Measurements from ENCODE around the gene ARFGEF3. TPM values are rescaled to one million over a fixed set of nuclear protein-coding genes. Genes with fewer than 3 reads are reported as not detected.
"Not testable (repeated sequence)": the region's sequence is repeated elsewhere in the genome, so short reads cannot be mapped to it uniquely, and the experiment has no call there.

Gene ARFGEF3
- polyA plus RNA-seq, 3 donors = 0.45 to 5.3 (median 1.2) TPM

- not testable (repeated sequence) for H3K27ac ChIP-seq (ENCODE audit: low read depth, low read length)
- 95 to 97% (median 95%) methylated on average over 6 of the region's 6 CpGs for WGBS, 3 donors
Measured at GRCh38 chr6:138288428-138289085, 126.8 kb downstream of the ARFGEF3 start.

DNA sequence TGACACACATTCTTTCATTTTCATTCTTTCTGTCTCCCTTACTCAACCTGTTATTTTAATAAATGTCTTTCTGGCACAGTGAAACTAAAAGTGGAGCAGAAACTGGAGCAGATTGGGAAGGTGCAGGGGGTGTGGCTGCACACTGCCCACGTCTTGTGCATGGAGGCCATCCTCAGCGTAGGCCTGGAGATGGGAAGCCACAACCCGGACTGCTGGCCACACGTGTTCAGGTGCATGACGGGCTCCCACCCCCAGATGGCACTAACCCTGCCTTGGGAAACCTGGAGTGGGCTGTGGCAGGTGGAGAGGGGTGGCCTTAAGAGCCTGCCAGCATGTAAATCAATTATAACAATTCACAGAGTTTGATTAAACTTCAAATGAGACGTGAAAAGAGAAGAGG, 128.0 kb downstream of the ARFGEF3 start:
- WGBS, 3 donors = 41 to 73% (median 62%) methylated on average over 6 of the region's 6 CpGs
- no peak overlapping the region for H3K27ac ChIP-seq (ENCODE audit: low read depth, low read length)

DNA sequence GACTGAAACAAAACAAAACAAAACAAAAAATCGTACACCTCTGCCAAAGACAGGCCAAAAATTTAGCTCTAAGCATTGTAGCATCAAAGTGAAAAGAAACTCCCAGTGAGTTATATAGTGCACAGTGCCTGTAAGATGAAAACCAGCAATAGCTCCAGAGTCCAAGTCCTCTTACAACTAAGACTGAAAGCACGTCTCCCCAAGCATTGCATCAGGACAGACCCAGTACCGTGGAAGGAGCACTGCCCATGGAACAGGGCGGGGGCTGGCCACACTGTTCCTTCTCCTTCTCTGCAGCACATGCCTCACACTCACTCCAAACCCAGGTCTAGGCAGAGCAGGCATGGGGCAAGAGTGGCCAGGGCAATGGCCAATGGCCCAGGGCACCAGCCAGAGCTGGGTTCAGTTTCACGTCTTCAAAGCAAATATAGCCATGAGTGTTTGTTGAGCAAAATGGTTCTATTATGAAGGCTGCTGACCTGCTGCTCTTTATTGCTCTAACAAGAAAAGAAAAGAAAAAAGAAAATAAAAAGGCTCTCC, 128.8 kb downstream of the ARFGEF3 start:
- H3K27ac ChIP-seq (ENCODE audit: low read depth, low read length) = no peak overlapping the region
- WGBS, 3 donors = 65 to 83% (median 68%) methylated on average over 5 of the region's 5 CpGs

GRCh38 chr6:138291036-138291848, 129.5 kb downstream of the ARFGEF3 start:
- 88 to 92% (median 90%) methylated on average over 21 of the region's 21 CpGs for WGBS, 3 donors
- H3K27ac ChIP-seq (ENCODE audit: low read depth, low read length) = no peak overlapping the region

DNA sequence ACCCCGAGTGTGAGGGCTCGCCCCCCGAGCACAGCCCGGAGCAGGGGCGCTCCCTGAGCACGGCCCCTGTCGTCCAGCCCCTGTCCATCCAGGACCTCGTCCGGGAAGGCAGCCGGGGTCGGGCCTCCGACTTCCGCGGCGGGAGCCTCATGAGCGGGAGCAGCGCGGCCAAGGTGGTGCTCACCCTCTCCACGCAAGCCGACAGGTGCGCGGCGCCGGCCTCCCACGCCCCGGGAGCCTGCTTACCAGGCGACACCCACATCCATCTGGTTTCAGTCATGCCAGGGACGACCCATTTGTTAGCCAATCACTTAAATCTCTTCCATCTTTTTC, 130.1 kb downstream of the ARFGEF3 start:
- WGBS, 3 donors = 87 to 96% (median 92%) methylated on average over 26 to 28 of the region's 28 CpGs
- H3K27ac ChIP-seq (ENCODE audit: low read depth, low read length) = no peak overlapping the region

DNA sequence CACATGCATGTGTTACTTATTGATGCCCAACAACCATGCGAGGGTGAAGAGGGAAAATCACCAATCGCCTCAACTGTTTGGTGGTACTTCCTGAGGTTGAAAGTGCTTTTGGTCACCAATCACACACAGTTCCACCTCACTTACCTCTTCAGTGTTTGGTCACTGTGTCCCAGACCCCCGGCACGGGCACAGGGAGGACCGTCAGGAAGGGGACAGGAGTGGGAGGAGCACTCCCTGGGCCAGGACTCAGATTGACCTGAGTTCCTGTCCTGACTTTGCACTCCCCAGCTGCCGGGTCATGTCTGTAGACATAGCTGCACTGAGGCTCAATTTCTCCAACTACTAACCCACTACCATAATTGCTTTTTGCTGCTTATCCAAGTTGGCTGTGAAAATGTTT, 130.7 kb downstream of the ARFGEF3 start:
- 74 to 95% (median 90%) methylated on average over 6 of the region's 6 CpGs for WGBS, 3 donors
- H3K27ac ChIP-seq (ENCODE audit: low read depth, low read length) = no peak overlapping the region

DNA sequence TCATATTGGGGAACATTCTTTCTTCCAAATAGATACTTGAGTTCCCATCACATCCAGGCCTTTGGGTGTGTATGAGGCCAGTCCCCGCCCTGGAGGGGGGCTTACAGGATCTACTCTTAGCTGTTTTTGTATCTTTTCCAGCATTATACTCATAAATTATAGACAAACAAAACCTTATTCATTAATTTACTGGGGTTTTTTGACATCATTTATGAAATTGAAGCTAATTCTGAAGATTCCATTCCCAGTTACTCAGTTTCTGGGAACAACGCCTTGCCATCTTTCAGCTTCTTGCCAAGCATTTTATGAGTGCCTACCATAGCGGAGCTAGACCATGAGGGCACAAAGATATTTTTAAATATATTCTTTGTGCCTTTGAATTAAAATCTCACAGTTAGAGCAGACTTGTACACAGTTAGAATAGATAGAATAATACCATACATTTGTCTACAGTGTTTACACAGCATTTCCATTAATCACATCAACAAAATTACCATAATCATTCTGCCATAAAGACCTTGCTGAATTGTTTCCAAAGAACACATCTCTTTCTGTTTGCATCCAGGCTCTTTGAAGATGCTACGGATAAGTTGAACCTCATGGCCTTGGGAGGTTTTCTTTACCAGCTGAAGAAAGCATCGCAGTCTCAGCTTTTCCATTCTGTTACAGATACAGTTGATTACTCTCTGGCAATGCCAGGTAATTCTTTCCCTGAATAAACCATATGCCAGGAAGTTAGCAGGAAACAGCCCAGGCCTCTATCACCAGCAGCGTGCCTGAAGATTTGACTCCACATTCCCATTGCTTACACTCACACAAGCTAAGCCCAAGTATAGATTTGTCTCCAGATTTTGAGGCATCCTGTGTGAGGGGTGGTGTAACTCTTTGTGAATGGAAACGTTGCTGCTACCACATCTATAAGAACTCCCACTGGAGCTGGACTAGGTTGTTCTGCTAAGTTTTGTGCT, 132.0 kb downstream of the ARFGEF3 start:
- no peak overlapping the region for H3K27ac ChIP-seq (ENCODE audit: low read depth, low read length)
- 79 to 86% (median 80%) methylated on average over 7 of the region's 7 CpGs for WGBS, 3 donors

DNA sequence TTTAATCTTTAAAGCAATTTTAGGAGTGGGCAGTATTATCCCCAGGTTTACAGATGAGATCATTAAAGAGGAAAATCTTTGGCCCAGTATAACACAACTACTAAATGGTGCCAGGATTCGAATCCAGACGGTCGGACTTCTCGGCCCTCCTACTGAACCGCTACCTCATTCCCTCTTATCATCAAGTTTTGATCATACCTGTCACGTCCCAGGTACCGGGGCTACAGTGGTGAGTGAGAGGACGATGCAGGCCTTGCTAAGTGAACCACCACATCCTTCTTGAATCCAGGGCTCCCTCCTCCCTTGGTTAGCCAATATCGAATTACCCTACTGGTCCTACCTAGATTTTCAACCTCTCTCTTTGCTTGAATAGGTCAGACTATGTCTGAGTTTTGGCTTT, 134.6 kb downstream of the ARFGEF3 start:
- WGBS, 3 donors = 95 to 98% (median 97%) methylated on average over 9 of the region's 9 CpGs
- no peak overlapping the region for H3K27ac ChIP-seq (ENCODE audit: low read depth, low read length)

- H3K27ac ChIP-seq (ENCODE audit: low read depth, low read length) = no peak overlapping the region
- 97 to 100% (median 99%) methylated on average over 7 of the region's 7 CpGs for WGBS, 3 donors
Measured at GRCh38 chr6:138296786-138297185, 135.0 kb downstream of the ARFGEF3 start.

- WGBS, 3 donors = 33 to 93% (median 92%) methylated on average over 1 of the region's 1 CpG
- H3K27ac ChIP-seq (ENCODE audit: low read depth, low read length) = no peak overlapping the region
Measured at GRCh38 chr6:138297761-138298298, 136.1 kb downstream of the ARFGEF3 start.

DNA sequence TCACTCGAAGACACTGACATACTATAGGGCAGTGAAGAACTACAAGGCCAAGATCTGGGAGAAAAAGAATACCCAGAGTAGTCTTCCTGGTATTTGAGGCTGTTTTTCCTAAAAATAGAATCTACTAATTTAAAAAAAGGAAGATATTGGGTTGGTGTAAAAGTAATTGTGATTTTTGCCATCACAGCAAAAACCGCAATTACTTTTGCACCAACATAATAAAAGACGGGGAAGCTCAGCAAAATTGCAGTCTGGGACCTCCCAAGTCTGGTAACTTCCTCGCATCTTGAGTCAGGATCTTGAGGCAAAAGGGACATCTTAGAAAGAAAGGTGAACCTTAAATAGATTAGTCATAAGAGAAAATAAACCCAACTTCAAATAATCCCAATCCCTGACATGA, 138.7 kb downstream of the ARFGEF3 start:
- no peak overlapping the region for H3K27ac ChIP-seq (ENCODE audit: low read depth, low read length)
- 88 to 91% (median 91%) methylated on average over 4 of the region's 4 CpGs for WGBS, 3 donors

GRCh38 chr6:138302554-138302953, 140.8 kb downstream of the ARFGEF3 start:
- no peak overlapping the region for H3K27ac ChIP-seq (ENCODE audit: low read depth, low read length)
- 83 to 91% (median 91%) methylated on average over 2 of the region's 2 CpGs for WGBS, 3 donors

DNA sequence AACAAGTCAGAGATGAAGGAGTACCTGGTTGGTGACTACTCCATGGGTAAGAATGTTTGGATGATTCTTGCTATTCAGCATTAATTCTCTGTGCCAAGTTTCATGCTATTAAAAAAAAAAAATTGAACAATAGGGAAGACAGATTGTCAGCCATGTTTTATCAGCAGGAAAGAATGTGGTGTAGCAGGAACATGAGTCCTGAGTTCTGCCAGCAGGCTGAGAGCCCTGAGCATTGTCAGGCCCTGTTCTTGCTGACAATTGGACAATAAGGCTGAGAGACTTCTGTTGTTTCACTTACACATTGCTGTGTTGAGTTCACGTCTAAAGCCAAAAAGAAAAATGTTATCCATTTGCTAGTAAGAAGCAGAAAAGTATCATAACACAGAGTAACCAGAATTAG, 145.6 kb downstream of the ARFGEF3 start:
- 48 to 67% (median 59%) methylated on average over 1 of the region's 1 CpG for WGBS, 3 donors
- no peak overlapping the region for H3K27ac ChIP-seq (ENCODE audit: low read depth, low read length)

- WGBS, 3 donors = 62 to 81% (median 72%) methylated on average over 11 of the region's 11 CpGs
- no peak overlapping the region for H3K27ac ChIP-seq (ENCODE audit: low read depth, low read length)
Measured at GRCh38 chr6:138307816-138308730, 146.3 kb downstream of the ARFGEF3 start.

DNA sequence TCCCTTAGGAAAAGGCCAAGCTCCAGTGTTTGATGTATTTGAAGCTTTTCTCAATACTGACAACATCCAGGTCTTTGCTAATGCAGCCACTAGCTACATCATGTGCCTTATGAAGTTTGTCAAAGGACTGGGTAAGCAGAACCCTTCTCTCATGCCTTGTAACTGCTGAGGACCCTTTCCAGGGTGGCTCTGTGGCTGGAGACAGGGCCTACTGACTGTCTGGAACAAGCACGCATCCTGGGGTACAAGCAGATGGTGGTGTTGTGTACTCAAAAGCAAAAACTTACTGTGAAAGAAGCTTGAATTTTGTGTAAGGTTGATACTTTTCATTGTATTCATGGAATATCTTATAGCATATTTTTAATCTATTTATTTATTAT, 147.0 kb downstream of the ARFGEF3 start:
- H3K27ac ChIP-seq (ENCODE audit: low read depth, low read length) = no peak overlapping the region
- 93 to 100% (median 96%) methylated on average over 1 of the region's 1 CpG for WGBS, 3 donors

DNA sequence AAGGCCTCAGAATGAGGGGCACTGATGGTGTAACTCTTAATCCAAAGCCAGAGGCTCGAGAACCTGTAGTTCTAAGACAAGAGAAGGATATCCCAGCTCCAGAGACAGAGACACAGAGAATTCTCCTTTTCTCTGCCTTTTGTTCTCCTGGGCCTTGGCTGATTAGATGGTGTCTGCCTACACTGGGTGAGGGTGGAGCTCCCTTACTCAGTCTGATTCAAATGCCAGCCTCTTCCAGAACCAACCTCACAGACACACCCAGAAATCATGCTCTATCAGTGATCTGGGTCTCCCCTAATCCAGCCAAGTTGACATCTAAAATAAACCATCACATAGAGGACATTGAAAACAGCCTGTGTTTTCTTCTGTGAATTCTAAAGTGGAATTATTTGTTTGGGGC, 148.0 kb downstream of the ARFGEF3 start:
- 78 to 100% (median 90%) methylated on average over 1 of the region's 1 CpG for WGBS, 3 donors
- no peak overlapping the region for H3K27ac ChIP-seq (ENCODE audit: low read depth, low read length)

DNA sequence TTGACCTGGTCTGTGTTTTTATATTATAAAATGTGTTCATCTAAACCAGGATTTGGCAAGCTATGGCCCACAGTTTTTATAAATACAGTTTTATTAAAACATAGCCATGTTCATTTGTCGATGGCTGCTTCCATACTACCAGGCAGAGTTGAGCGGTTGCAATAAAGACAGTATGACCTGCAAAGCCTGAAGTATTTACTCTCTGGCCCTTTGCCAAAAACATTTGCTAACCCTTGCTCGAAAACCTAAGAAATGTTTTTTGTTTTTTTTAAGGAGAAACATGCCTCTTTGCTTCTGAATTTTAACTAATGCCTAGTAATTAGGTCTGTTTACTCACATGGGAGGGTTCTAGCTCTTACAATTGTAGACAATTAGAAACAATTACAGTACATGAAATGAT, 148.6 kb downstream of the ARFGEF3 start:
- 28 to 60% (median 49%) methylated on average over 3 of the region's 3 CpGs for WGBS, 3 donors
- H3K27ac ChIP-seq (ENCODE audit: low read depth, low read length) = no peak overlapping the region

Data from adipose tissue (tissue), 3 donors.